CD14-positive monocyte (primary cell): Measurements from ENCODE around the gene FBXO45. TPM values are rescaled to one million over a fixed set of nuclear protein-coding genes. Genes with fewer than 3 reads are reported as not detected.

Experiments used
- DNase-seq, 3 donors: peaks; one replicate each; pipeline ENCODE4 v3.0.0-alpha.2; 2011 to 2022
- H2AFZ ChIP-seq: 2 replicates; pipeline ENCODE4 v1.6.0; 2012; ENCODE audit warnings: mild to moderate bottlenecking, low read depth, low read length, inconsistent platforms; ENCODE audit not compliant: insufficient read depth, poor library complexity, severe bottlenecking
- H3K27ac ChIP-seq, 2 donors: 1 replicate in 1 of 2; 2 replicates in 1 of 2; pipeline ENCODE4 v1.5.1; 2012 to 2013; ENCODE audit warnings: low read length in 2 of 2, control low read depth in 1 of 2, inconsistent platforms in 1 of 2, low read depth in 1 of 2, mild to moderate bottlenecking in 1 of 2
- H3K27me3 ChIP-seq, 2 donors: one replicate each; pipeline versions ENCODE4 v1.6.0 to v1.6.1; 2011 to 2013; ENCODE audit warnings: low read length in 2 of 2; ENCODE audit not compliant: control insufficient read depth in 2 of 2, insufficient read depth in 2 of 2
- H3K36me3 ChIP-seq, 2 donors: replicated peaks in 1 of 2; 1 replicate in 1 of 2; 2 replicates in 1 of 2; pipeline versions ENCODE4 v1.5.1 to v1.6.1; 2012 to 2013; ENCODE audit warnings: low read length in 2 of 2, control low read depth in 1 of 2, inconsistent platforms in 1 of 2, mild to moderate bottlenecking in 1 of 2; ENCODE audit not compliant: insufficient read depth in 2 of 2, control insufficient read depth in 1 of 2
- H3K4me1 ChIP-seq, 2 donors: 1 replicate in 1 of 2; 2 replicates in 1 of 2; pipeline versions ENCODE4 v1.5.1 to v1.6.1; 2012 to 2013; ENCODE audit warnings: low read length in 2 of 2, control low read depth in 1 of 2, inconsistent platforms in 1 of 2, mild to moderate bottlenecking in 1 of 2, moderate library complexity in 1 of 2; ENCODE audit not compliant: insufficient read depth in 2 of 2, control insufficient read depth in 1 of 2
- H3K4me2 ChIP-seq: replicated peaks from 2 replicates; pipeline ENCODE3; 2012; ENCODE audit warnings: low read length, moderate library complexity, mild to moderate bottlenecking; ENCODE audit not compliant: poor library complexity, severe bottlenecking; ENCODE audit errors: extremely low read depth
- H3K4me3 ChIP-seq, 3 experiments: fragments of 200-600 bp in 1 of 3; sonication (generic) in 1 of 3; replicated peaks in 1 of 3; 1 replicate in 2 of 3; 2 replicates in 1 of 3; pipeline ENCODE4 v1.5.1; 2011 to 2013; ENCODE audit warnings: low read length in 3 of 3, mild to moderate bottlenecking in 3 of 3, control low read depth in 2 of 3, low read depth in 2 of 3, inconsistent platforms in 1 of 3, moderate library complexity in 1 of 3
- H3K79me2 ChIP-seq: 2 replicates; pipeline ENCODE4 v1.6.0; 2012; ENCODE audit warnings: mild to moderate bottlenecking, control low read depth, inconsistent platforms, low read length, moderate library complexity; ENCODE audit not compliant: insufficient read depth
- H3K9ac ChIP-seq: 2 replicates; pipeline ENCODE4 v1.6.0; 2017; ENCODE audit warnings: low read length, mild to moderate bottlenecking; ENCODE audit not compliant: insufficient read depth, poor library complexity, severe bottlenecking
- H3K9me3 ChIP-seq, 2 donors: replicated peaks in 1 of 2; 1 replicate in 1 of 2; 2 replicates in 1 of 2; pipeline versions ENCODE4 v1.5.1 to v1.6.1; 2012 to 2013; ENCODE audit warnings: low read length in 2 of 2, control low read depth in 1 of 2; ENCODE audit not compliant: control insufficient read depth in 1 of 2, insufficient read depth in 1 of 2
- H4K20me1 ChIP-seq: 2 replicates; pipeline ENCODE4 v1.6.0; 2012; ENCODE audit warnings: mild to moderate bottlenecking, low read length, control low read depth, moderate library complexity; ENCODE audit not compliant: insufficient read depth
- H3K27ac Mint-ChIP-seq, 7 donors: one replicate each; pipeline ENCODE4 v1.8.0; 2020; ENCODE audit warnings: mild to moderate bottlenecking in 7 of 7, mixed read lengths in 7 of 7, moderate library complexity in 6 of 7, inconsistent platforms in 2 of 7
- H3K27me3 Mint-ChIP-seq, 3 donors: one replicate each; pipeline ENCODE4 v1.8.0; 2021 to 2022; ENCODE audit warnings: low read depth in 3 of 3, mild to moderate bottlenecking in 3 of 3, mixed read lengths in 3 of 3, moderate library complexity in 3 of 3, inconsistent platforms in 1 of 3
- H3K36me3 Mint-ChIP-seq, 2 donors: one replicate each; pipeline ENCODE4 v1.8.0; 2020; ENCODE audit warnings: mixed read lengths in 2 of 2, inconsistent platforms in 1 of 2, mild to moderate bottlenecking in 1 of 2
- H3K4me1 Mint-ChIP-seq: one replicate; pipeline ENCODE4 v1.8.0; 2020; ENCODE audit warnings: mild to moderate bottlenecking, mixed read lengths
- H3K4me3 Mint-ChIP-seq, 2 donors: one replicate each; pipeline ENCODE4 v1.8.0; 2020; ENCODE audit warnings: mild to moderate bottlenecking in 2 of 2, mixed read lengths in 2 of 2, moderate library complexity in 1 of 2
- H3K9me3 Mint-ChIP-seq, 7 donors: one replicate each; pipeline ENCODE4 v1.8.0; 2020 to 2022; ENCODE audit warnings: mixed read lengths in 7 of 7, mild to moderate bottlenecking in 6 of 7, moderate library complexity in 6 of 7, inconsistent platforms in 2 of 7
- CTCF ChIP-seq: fragments of 200-600 bp; IDR thresholded peaks from one replicate; pipeline ENCODE4 v1.8.0; 2022; ENCODE audit warnings: antibody characterized with exemption, mild to moderate bottlenecking
- WGBS: methylation state at CpG from one replicate; pipeline ENCODE4 v1.1.5; 2013; ENCODE audit warnings: missing lambda C conversion rate; ENCODE audit not compliant: insufficient coverage; 5-methylcytosine and 5-hydroxymethylcytosine counted together
- intact Hi-C, 2 donors: fragments of 100-400 bp; cut with micrococcal nuclease; formaldehyde crosslinking; loops; one replicate each; pipeline versions ENCODE4 v1.15.0 to v1.15.1; 2023
- polyA plus RNA-seq, 3 donors: library from polyadenylated mRNA; depleted of rRNA in 1 of 3; unstranded in 2 of 3; stranded (reverse) in 1 of 3; fragments of 300-500 nt in 2 of 3; fragments of >200 nt in 1 of 3; fragmentation: Illumina TruSeq in 2 of 3; gene quantifications; 1 replicate in 2 of 3; 2 replicates in 1 of 3; pipeline ENCODE4 v1.2.3, GENCODE V29; 2012 to 2021

FBXO45 gene
- polyA plus RNA-seq, 3 donors: 1.8 to 2.8 (median 2.3) TPM

GRCh38 chr3:196627918-196628231 lies 59.4 kb downstream of the FBXO45 start:
- no peaks in the 10 kb centered on the region for H3K27me3 Mint-ChIP-seq
- DNase-seq: no peak
- H3K9me3 Mint-ChIP-seq: no peaks in the 10 kb centered on the region
- Histone ChIP-seq H3K4me1 (peaks cover 79 to 94% of the 10 kb centered on the region in 2 donors), H4K20me1 (no peaks in the 10 kb centered on the region), H3K79me2 (peaks cover 39% of the 10 kb centered on the region), H3K9me3 (no peaks in the 10 kb centered on the region), H3K27me3 (no peaks in the 10 kb centered on the region), H3K9ac (no peak overlapping the region), H2AFZ (no peak overlapping the region), H3K27ac (no peak overlapping the region), H3K36me3 (no peaks in the 10 kb centered on the region), H3K4me2 (no peak overlapping the region), H3K4me3 (no peak overlapping the region)
- WGBS: 88% methylated on average over 7 of the region's 8 CpGs
- H3K27ac Mint-ChIP-seq: peak overlapping the region in 3 of 7 donors; percentile 36 to 40 (median 37)
- TF ChIP-seq CTCF: no peak
- H3K36me3 Mint-ChIP-seq: peaks cover 0 to 4% of the 10 kb centered on the region in 2 donors
- H3K4me3 Mint-ChIP-seq: no peak overlapping the region
- intact Hi-C loops: no loop called here
- peaks cover 68% of the 10 kb centered on the region for H3K4me1 Mint-ChIP-seq

GRCh38 chr3:196629228-196629627 lies 60.8 kb downstream of the FBXO45 start:
- Mint-ChIP-seq H3K36me3 (peaks cover 0 to 4% of the 10 kb centered on the region in 2 donors), H3K27ac (peak overlapping the region; percentile 71 to 98 (median 88))
- peaks cover 77 to 94% of the 10 kb centered on the region in 2 donors for H3K4me1 ChIP-seq

More at GRCh38 chr3:196629228-196629627, 60.8 kb downstream of the FBXO45 start:
- intact Hi-C loops: no loop called here
- H3K4me3 ChIP-seq: peak overlapping the region in 1 of 3 experiments; percentile 47
- H3K79me2 ChIP-seq: peaks cover 50% of the 10 kb centered on the region
- H2AFZ ChIP-seq: no peak overlapping the region
- DNase-seq: peak in 2 of 3 donors; percentile 52 to 74
- Mint-ChIP-seq H3K27me3 (no peaks in the 10 kb centered on the region), H3K4me3 (peak overlapping the region; percentile 51 to 53), H3K9me3 (peaks cover 0 to 2% (median 0%) of the 10 kb centered on the region in 7 donors), H3K4me1 (peaks cover 69% of the 10 kb centered on the region)
- H3K9ac ChIP-seq: no peak overlapping the region
- peak overlapping the region; percentile 48 to 66 for H3K27ac ChIP-seq
- no CpG with 5 or more reads among the region's 2 CpGs for WGBS
- H3K4me2 ChIP-seq: peak overlapping the region; percentile 68
- TF ChIP-seq CTCF: no peak
- H3K27me3 ChIP-seq: no peaks in the 10 kb centered on the region
- no peaks in the 10 kb centered on the region for H3K36me3 ChIP-seq
- H4K20me1 ChIP-seq: no peaks in the 10 kb centered on the region
- H3K9me3 ChIP-seq: no peaks in the 10 kb centered on the region
